HG02763 (cell line): ENCODE measurements around the gene STPG4.

Source experiments
- ATAC-seq: cut with Tn5 transposase; IDR thresholded peaks from one replicate; pipeline ENCODE4 v1.9.1; 2021; ENCODE audit warnings: mild to moderate bottlenecking, moderate library complexity; ENCODE audit not compliant: unreplicated experiment

Gene STPG4

DNA sequence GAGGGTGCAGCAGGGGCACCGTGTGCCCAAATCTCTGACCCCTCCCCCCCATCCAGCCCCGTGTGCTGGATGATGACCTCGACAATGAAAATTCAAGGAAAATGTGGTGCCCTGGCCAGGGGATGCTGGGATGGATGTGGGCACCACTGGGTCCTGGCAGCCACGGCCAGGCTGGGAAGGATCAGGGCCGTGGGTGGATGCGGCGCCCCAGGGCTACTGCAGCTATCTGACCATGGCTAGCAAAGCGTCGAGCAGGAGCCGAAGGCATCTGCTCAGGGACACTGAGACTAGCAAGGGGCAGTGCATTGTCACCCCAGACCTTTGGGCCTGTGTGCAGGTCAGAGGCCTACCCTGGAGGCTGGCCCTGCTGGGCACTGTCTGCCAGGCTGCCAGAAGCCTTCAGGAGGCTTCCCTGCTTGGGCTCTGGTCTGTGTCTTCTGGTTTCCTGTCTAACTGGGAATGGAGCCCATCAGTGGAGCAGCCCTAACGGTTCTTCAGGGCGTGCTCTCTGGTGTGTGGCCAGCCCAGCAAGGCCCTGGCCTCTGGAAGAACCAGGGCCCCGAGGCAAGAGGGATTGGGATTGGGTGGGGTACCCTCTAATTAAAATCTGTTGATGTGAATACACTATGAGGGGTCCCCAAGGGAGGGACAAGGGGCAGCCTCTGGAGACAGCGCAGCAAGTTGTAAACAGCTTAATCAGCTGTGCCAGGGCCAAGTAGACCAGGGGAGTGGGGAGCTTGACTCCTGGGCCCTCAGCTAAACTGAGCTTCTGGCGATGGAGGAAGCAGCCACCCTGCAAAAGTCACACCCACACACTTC, 98.0 kb downstream of the STPG4 start:
- no peak for ATAC-seq

DNA sequence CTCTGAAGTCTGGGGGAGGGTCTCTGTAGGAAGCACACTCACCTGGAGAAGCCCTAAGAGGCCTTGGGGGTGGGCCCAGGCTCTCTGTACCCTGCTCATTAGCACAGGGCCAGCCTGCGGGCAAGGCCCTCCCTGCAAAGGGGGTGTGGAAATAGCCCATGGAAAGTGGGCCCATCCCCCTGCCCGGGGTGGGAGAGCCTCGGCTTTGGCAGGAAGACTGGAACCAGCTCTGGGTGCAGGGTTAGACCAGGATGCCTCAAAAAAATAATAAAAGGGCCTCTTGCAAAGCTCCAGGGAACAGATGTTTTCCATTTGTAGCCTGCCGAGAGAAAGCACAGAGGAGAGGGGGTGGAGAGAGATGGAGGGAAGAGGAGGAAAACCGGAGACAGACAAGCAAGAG, 98.7 kb downstream of the STPG4 start:
- ATAC-seq, result no peak

DNA sequence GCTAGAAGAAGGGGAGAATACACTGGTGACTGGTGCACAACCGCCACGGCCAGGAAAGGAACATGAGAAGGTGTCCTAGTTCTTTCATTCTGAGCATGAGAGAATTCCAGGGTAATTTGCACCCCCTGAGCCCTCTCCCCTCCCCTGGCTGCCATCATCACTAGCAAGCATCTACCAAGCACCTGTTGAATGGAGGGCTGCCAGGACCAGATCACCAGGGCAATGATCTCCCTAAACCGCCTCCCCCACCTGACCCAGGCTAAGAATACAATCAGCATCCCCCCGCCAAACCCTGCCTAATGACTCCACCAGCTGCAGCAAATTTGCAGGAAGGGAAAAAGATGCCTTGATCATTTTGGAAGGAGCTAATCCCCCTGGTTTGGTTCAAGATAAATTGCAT, 100.2 kb downstream of the STPG4 start:
- no peak for ATAC-seq

DNA sequence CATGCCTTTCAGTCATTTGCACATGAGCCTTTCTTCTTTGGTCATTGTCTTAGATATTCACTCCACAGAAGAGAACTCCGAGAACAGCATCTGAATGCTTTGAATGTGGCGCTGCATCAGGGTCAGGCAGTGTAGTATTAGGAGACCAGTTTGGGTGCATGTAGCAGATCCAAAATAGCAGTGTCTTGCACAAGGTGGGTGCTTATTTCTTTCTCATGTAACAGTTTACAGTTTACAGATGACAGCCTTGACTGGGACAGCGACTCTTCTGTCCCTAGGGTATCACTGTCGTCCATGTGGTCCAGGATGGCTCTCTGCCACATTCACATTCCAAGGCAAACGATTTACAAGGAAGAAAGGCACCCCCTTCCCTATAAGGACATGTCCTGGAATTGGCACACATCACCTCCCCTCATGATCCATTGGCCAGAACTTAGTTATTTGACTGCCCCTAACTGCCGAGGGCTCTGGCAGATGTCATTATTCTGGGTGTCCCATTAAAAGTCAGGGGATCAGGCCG, 101.0 kb downstream of the STPG4 start:
- ATAC-seq, result no peak

DNA sequence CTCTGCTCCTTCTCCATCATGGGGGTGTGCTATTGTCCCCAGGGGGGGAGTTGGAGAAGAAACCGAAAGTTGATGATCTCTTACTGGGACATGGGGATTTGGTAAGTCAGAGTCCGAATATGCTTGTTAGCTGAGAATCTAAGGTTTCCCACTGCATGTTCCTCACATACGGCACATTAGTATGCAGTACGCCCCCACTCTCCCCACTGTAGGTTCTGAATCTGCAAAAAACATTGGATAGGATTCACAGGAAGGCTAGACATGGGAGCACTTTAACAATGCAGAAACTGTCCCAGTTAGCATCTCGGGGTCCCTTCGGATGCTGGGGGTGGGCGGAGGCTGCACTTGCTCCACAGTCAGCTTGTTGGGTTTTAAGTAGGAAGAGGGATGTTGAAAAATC, 102.3 kb downstream of the STPG4 start:
- no peak for ATAC-seq

DNA sequence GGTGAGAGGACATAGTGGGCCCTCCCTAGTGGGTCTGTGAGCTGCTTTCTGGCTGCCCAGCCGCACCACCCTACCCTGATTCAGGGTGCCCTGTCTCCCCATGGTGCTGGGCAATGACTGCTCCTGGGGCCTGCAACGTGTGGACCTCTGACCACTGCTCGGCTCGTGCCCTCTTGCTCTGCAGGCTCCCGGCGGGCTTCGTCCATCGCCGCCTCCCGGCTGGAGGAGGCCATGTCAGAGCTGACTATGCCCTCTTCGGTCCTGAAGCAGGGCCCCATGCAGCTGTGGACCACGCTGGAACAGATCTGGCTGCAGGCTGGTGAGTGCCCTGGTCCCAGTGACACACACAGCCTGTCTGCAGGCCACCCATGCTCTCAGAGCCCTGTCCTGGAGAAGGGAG, 103.5 kb downstream of the STPG4 start:
- ATAC-seq, result no peak

DNA sequence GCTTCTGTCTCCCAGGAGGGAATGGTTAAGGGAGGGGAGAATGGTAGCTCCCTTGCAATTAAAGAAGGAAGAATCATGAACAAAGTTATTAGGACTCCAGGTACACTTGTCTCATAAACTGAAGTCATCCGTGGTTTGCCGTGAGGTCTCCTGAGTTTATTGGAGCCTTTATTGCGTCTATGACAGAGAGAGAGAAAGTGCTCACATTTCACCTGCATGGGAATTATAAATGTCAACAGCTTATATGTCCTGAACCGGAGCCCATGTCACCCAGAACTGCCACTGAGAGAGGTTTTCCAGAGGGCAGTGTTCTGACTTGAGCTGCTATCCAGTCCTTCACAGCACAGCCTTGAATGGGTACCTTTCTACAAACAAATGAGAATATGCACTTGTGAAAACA, 104.3 kb downstream of the STPG4 start:
- ATAC-seq, result no peak

DNA sequence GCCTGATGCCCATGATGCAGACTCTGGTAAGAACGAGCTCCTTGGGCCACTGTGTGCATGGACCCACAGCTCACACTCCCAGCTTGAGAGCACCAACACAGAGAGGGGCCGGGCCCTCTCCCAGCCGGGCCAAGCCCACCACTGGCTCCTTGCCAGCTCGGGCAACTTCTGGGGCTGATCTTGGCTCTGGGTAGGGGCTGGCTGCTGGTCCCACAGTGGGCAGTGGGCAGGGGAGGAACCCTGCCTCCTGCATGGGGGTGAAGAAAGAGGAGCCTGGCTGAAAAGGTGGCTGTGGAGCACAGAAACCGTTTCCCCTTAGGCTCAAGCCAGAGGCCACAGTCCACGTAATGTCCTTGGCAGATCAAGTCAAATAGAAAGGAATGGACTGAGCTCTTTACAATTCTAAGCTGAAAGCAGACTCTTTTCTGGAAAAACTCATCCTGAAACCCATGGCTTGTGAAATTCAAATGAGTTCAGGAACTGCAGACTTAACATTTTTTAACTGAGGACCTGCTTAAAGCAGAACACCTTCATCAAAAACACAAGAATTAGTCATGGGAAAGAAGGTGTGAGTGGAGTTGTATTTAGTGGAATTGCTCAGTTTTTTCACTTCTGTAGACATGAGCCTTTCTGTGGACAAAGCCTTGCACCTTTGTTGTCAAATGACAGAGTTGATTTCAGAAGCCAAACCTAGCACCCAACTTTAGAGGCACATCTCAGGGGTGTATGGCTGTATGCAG, 104.9 kb downstream of the STPG4 start:
- ATAC-seq, result no peak

DNA sequence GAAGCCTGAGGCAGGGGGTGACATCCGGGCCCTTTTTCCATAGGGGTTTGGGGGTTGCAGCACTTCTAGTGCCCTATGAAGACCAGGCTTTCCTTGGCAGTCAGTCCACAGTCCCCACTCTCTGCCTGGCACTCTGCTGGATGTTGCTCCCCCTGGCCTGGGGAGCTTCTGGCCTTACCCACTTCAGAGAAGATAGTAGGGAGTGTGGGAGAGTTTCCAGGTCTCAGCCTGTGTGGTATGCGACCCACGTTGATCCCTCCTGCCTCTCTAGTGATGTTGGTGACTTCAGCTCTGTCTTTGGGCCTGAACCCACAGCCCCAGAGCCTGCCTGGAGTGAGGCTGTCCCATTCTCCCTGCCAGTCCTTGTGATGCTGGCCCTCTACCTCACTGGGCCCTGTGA, 105.6 kb downstream of the STPG4 start:
- no peak for ATAC-seq

DNA sequence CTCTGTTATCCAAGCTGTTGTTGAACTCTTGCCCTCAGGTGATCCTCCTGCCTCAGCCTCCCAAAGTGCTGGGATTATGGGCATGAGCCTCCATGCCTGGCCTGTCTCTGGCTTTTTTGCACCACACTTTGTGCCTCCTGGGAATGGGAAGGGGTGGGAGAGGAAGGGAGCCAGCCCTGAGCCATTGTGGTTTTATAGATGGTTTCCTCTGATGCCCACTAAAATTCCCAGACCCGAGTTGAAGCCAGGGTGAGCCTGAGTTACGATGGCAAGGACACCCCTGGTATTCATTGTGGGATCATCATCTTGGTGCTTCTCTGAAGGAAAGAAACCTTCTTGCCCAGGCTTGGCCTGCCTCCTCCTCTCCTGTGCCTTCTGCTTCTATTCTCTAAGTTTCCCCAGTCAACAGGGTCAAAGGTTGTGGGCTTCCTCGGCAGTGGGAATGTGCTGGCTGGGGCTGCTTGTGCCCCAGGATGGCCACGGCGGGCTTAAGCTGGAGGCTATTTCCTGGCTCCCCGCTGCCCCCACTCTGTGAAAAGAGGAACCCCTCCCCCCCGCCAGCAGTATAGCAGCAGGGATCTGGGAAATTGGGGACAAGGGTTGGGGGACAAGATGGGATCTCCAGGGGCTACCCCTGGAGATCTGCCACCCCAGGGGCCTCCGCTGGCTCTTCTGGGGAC, 106.2 kb downstream of the STPG4 start:
- ATAC-seq, result no peak

DNA sequence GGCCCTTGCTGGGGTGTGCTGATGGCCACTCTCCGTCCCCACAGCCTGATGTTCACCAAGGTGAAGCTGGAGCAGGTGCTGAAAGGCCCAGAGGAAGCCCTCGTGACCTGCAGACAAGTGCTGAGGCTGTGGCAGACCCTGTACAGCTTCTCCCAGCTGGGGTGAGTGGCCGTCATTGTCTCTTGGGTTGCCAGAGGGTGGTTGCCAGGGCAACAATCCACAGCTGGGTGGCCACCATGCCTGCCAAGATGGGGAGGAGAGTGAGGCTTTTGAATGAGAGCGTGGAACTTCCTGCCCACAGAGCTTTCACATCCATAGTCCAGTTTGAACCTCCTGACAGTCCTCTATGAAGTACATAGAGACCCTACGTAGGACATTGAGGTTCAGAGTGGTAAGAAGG, 108.8 kb downstream of the STPG4 start:
- no peak for ATAC-seq

DNA sequence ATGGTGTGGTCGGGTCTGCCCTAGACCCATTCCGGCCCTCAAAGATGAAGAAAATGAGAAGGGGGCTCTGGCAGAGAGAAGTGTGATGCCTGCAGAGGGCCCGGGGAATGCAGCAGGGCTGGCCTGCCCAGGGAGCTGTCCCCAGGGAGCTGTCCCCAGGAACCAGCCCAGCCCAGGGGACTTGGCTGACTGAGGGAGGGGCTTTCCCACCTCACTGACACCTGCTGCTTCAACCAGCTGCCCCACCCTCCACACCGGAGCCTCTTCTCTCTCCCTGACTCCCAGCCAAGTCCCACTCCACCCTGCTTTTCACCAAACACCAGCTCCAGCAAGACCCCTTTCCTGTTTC, 111.2 kb downstream of the STPG4 start:
- no peak for ATAC-seq

DNA sequence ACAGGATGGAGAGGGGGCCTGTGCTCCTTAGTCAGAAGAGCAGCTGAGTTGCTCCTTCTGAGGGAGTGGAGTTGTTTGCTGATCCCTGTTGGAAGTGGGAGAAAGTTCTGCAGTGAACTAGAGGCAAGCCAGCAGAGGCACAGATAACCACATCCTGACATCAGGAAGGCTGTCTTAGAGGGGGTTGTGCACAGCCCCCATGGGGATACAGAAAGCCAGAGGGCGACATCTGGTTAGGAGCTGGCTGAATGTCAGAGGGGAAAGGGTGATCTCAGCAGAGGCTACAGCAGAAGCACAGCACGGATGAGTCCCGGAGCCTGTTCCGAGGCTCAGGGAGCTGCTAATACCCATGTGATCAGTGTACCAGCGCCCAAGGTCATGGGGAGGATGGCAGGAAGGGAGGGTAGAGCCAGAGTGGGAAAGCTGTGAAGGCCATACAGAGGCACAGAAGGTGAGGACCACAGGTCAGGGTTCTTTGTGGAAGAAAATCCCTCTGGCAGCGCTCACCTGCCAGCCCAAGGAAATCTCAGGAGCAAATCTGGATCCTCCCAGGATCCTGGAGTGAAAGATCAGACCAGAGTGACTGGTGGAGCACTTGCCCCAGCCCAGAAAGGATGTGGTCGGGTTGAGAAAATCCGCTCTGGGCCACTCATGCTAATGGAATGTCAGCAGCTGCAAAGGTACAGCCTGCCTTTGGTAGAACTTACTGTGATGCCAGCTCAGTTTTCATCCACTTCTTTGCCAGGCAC, 111.8 kb downstream of the STPG4 start:
- ATAC-seq, result no peak

DNA sequence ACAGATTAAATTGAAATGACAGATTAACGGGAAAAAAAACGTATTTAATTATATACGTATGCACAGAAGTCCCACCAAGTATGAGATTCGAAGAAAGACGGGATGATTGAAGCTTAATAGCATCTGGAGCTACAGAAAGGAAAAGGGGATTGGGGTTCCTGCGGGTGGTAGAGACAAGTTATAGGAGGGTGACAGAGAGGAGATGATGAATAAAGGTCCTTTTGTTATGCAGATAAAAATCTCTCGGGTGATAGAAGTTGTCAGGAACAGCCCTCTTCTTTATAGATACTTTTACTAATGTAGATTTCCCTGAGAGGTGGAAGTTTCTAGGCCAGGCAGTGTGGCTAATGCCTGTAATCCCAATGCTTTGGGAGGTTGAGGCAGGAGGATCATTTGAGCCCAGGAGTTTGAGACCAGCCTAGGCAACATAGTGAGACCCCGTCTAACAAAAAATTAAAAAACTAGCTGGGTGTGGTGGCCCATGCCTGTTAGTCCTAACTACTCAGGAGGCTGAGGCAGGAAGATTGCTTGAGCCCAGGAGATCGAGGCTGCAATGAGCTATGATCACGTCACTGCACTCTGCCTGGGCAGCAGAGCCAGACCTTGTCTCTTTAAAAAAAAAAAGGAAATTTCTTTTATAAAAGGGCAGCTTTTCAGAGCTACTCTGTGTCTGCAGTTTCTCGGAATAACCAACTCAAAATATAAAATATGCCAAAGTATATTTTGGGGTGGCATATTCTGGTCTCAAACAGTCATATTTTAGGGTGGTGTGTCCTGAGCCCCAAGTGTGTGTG, 113.0 kb downstream of the STPG4 start:
- no peak for ATAC-seq

DNA sequence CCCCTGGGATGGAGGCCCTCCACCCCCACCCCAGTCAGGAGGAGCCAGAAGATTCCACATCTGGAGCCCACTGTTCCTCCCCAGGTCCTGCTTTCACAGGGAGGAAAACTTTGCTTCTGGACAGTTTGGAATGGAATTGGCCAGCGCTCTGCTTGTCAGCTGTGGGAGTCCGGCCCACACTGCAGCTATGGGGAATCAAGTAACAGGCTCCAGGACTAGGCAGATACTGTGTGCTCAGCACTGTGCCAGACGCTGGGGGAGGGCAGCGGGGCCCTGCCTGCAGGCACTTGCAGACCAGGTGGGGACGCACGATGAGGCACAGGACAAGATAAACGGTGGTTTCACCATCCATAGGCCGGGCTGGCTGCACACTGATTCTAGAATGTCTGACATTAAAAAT, 114.0 kb downstream of the STPG4 start:
- no peak for ATAC-seq

DNA sequence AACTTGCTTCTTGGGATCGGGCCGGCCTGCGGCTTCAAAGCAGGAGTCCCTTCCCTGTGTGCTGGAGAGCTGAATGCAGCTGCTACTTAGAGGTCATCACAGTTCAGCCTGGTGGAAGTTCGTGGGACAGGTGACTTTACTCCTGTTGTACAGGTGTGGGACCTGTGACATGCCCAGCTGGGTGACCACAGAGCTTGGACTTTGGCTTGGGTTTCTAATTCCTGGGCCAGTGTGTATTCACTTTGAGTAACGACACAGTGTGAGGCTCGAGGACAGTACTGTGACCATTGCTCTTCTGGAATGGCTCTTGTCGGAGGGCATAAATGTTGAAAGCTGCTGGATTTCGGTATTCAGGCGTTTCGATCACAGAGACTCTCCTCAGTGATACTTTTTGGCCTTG, 114.5 kb downstream of the STPG4 start:
- no peak for ATAC-seq

DNA sequence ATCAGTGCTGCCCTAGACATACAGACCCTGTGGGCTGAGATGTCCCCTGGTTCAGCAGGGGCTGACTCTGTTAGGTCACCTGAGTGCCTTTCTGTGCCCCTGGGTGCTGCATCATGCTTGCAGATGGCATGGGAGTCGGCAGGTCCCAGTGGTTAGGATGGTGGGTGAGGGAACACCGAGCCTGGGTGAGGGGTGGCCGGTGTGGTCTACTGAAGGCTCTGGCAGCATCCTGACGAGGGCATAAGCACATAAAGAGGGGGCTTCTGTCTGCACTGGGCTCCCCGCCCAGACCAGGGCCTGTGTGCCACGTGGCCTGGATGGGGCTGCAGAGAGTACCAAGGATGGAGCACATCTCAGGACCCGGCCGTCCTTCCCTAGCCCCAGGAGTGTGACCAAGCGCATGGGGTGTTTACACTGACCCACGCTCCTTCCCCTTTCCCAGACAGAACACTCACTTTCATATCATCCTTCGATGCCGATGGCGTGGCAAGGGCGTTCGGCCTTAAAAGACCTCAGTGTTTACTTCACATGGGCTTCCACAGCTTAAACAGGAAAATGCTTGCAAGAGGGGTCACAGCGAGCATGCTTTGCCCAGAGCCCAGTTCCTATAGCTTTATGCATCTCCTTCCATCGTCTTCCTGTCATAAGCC, 115.1 kb downstream of the STPG4 start:
- ATAC-seq, result no peak

DNA sequence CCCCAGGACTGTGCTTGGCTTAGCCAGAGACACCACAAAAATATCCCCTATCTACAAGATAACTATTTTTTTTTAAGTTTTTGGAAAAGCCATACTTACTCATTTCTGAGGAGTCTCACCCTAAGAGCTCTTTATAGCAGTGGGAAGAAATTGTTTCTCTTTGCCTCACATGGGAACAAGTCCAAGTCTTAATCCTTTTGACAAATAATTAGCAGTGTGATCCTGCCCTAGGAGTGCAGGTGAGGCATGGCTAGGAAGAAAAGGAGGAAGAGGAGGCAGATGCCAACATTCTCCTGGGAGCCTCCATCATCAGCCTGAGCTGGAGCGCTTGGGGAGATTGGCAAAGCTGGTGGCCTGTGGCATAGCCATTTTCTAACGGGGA, 115.6 kb downstream of the STPG4 start:
- no peak for ATAC-seq

DNA sequence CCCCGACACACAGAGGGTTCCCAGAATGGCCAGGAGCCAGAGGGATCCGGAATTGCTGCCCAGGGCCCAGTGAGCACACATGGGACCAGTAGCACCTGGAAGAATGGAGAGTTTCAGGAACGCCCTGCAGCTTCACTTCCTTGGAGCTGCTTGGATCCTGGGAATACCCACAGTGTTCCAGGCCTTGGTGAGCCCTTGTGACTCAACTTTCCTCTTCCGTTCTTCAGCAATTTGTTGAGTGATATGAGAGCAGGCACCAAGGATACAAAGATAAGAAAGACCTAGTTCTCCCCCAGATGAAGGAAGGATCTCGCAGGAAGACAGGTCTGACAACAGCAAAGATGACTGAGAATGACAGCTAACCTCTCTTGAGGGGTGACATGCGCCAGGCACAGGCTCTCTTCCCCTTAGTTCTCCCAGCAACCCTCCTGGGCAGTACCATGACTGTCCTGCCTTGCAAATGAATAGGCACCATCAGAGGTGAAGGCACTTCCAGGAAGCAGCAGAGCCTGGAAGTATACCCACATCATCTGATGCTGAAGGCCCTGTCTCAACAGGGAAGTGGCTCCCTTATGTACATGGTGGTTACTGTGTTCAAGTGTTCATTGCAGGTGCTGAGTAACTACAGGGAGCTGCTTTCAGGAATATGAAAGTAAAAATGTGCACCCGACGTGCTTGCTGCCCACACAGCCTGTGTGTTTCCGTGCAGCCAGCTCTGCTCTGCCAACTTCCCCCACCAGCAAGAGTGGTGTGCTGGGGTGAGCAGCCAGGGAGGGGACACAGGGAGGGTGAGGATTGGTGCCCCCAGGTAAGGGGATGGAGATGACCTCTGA, 116.2 kb downstream of the STPG4 start:
- ATAC-seq, result peak; percentile 66
